WERI-Rb-1 (cell line): ENCODE measurements around the gene METTL23.

Experiments
- DNase-seq: peaks from one replicate; pipeline ENCODE4 v3.0.0-alpha.2; 2020
- H3K27ac ChIP-seq: fragments of 250-450 bp; sonication (Bioruptor Pico); 2 replicates; pipeline ENCODE4 v1.5.1; 2020; ENCODE audit warnings: mild to moderate bottlenecking, moderate library complexity
- H3K27me3 ChIP-seq: fragments of 250-450 bp; sonication (Bioruptor Pico); 2 replicates; pipeline ENCODE4 v1.5.1; 2021; ENCODE audit warnings: mild to moderate bottlenecking, low read depth, moderate library complexity; ENCODE audit not compliant: insufficient read depth, severe bottlenecking
- H3K36me3 ChIP-seq: fragments of 250-450 bp; sonication (Bioruptor Pico); 2 replicates; pipeline ENCODE4 v1.5.1; 2020; ENCODE audit warnings: mild to moderate bottlenecking, moderate library complexity
- H3K4me3 ChIP-seq: 2 replicates; pipeline ENCODE4 v1.5.1; 2011; ENCODE audit warnings: low read depth, mild to moderate bottlenecking, control low read depth, low read length
- H3K9me3 ChIP-seq: fragments of 250-450 bp; sonication (Bioruptor Pico); 2 replicates; pipeline ENCODE4 v1.5.1; 2021; ENCODE audit warnings: mild to moderate bottlenecking, moderate library complexity; ENCODE audit not compliant: severe bottlenecking
- TF ChIP-seq, protein P1 (sequence below): IDR thresholded peaks from 2 replicates; pipeline ENCODE4 v1.5.1; 2011; ENCODE audit warnings: low read depth, mild to moderate bottlenecking, control low read depth, inconsistent platforms, low read length

The METTL23 gene

DNA sequence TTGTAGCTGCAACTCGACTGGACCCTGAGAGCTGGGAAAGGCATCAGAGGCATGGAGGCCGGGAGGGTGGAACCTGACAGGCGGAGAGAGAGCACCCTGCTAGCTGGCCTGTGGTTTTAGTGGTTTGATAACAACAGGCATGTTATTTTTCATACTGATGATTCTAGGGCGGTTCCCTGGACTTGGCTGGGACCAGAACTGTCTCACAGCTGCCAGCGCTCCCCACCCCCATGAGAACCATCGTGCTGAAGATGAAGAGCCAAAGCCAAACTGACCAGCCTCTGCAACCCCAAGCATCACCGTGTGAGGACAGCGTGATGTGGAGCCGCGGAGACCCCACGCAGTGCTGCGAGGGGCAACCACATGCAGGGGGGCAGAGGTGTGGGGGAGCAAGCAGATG, 44.3 kb upstream of the METTL23 start:
- Histone ChIP-seq H3K27me3 (no peaks in the 10 kb centered on the region), H3K4me3 (no peak overlapping the region), H3K9me3 (no peaks in the 10 kb centered on the region), H3K27ac (peak overlapping the region; percentile 57), H3K36me3 (peaks cover 58% of the 10 kb centered on the region)
- no peak for DNase-seq
- TF ChIP-seq, protein P1, sequence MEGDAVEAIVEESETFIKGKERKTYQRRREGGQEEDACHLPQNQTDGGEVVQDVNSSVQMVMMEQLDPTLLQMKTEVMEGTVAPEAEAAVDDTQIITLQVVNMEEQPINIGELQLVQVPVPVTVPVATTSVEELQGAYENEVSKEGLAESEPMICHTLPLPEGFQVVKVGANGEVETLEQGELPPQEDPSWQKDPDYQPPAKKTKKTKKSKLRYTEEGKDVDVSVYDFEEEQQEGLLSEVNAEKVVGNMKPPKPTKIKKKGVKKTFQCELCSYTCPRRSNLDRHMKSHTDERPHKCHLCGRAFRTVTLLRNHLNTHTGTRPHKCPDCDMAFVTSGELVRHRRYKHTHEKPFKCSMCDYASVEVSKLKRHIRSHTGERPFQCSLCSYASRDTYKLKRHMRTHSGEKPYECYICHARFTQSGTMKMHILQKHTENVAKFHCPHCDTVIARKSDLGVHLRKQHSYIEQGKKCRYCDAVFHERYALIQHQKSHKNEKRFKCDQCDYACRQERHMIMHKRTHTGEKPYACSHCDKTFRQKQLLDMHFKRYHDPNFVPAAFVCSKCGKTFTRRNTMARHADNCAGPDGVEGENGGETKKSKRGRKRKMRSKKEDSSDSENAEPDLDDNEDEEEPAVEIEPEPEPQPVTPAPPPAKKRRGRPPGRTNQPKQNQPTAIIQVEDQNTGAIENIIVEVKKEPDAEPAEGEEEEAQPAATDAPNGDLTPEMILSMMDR = no peak

DNA sequence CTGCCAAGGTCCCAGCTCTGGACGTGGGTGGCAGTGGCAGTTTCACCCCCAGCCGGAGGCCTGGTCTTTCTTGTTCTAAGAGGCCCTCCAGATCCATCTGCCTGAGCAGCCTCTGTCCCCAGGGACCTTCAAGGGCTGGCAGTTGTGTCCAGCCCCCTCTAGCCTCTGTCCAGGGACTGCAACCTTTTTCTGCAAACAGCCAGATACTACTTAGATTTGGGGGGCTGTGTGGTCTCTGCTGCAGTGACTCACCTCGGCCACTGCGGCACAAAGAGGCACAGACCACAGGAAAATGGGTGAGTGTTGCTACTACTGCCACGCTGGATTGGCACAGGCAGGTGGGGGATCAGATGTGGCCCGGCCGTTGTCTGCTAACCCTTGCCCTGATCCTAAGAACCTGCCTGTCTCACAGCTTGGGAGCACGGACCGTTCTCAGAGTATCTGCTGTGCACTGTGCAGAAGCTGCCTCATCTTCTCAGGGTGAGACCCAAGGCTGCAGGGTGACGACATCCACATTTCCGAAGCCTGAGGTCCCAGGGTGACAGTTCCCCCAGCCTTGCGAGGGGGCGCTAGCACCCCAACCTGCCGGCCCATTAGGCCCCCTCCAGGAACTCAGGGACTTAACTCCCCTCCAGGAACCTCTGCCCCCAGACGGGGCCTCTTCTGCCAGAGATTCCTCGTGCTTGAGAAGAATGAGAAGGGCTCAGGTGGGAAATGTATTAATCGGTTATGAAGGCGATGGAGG, 43.5 kb upstream of the METTL23 start:
- H3K4me3 ChIP-seq = no peak overlapping the region
- TF ChIP-seq, protein P1 = peak; percentile 79
- H3K36me3 ChIP-seq = peaks cover 62% of the 10 kb centered on the region
- no peaks in the 10 kb centered on the region for H3K9me3 ChIP-seq
- H3K27ac ChIP-seq = peak overlapping the region; percentile 15; the same call in 1 of the 2 replicates
- H3K27me3 ChIP-seq = no peaks in the 10 kb centered on the region
- peak; percentile 62 for DNase-seq

DNA sequence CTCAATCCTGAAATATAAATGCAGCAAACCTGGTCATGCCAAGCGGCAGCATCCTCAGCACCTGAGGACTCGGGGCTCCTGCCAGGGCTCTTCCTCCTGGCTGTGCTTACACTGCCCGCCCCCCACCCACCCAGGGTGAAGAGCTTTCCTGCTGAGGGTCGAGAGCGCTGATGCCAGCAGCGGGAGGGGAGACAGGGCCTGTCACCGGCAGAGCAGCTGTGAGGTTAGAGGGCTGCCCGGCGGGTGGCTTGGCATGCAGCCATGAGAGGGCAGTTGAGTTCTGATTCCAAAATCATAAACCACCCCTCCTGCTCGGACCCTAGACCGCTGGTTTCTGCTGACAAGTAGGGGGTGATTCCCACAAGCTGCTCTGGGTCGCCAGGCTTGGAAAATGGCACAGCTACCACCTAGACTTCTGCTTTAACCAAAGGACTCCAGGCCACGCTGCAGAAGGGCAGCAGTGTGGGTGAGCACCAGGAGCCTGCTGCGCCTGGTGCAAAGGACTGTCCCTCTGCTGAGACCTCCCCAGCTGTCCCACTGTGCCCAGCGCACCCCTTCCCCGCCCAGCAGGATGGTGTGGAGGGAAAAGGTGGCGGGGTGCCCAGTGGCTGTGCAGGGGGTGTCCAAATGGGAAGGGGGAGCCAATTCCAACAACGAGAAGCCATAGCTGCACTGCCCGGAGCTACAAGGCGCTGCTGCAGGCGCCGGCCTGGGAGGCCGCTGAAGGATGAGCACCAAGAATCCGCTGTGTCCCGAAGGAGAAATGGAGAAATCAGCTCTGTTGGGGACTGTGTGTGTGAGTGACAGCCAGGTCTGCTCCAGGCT, 42.5 kb upstream of the METTL23 start:
- Histone ChIP-seq H3K4me3 (no peak overlapping the region), H3K27ac (0 out of 2 replicates have a peak overlapping the region, but pooled peaks have one; percentile 15), H3K27me3 (no peaks in the 10 kb centered on the region), H3K9me3 (no peaks in the 10 kb centered on the region), H3K36me3 (peaks cover 63% of the 10 kb centered on the region)
- TF ChIP-seq, protein P1 = no peak
- no peak for DNase-seq

GRCh38 chr17:76684756-76685155, 41.9 kb upstream of the METTL23 start:
- H3K36me3 ChIP-seq = peaks cover 61% of the 10 kb centered on the region
- H3K9me3 ChIP-seq = no peaks in the 10 kb centered on the region
- TF ChIP-seq, protein P1 = no peak
- H3K27ac ChIP-seq = no peak overlapping the region
- DNase-seq = no peak
- no peak overlapping the region for H3K4me3 ChIP-seq
- H3K27me3 ChIP-seq = no peaks in the 10 kb centered on the region

- Histone ChIP-seq H3K36me3 (peaks cover 61% of the 10 kb centered on the region), H3K9me3 (no peaks in the 10 kb centered on the region), H3K4me3 (no peak overlapping the region), H3K27ac (no peak overlapping the region), H3K27me3 (no peaks in the 10 kb centered on the region)
- no peak for DNase-seq
- TF ChIP-seq, protein P1 = no peak
These were observed 41.3 kb upstream of the METTL23 start for GRCh38 chr17:76685366-76685765.
